Midbrain (tissue), 1 donor: ENCODE data around the gene FGFR4.

Experiments used
- DNase-seq: peaks from one replicate; lab custom pipeline; 2025; lab: John Stamatoyannopoulos, UW

Gene FGFR4

GRCh38 chr5:177085985-177086653, 596 bp upstream of the FGFR4 start:
- DNase-seq, result no peak

GRCh38 chr5:177087398-177088005, 787 bp downstream of the FGFR4 start:
- DNase-seq, result no peak

GRCh38 chr5:177089127-177089526, 2.4 kb downstream of the FGFR4 start:
- no peak for DNase-seq

GRCh38 chr5:177089825-177090641, 3.3 kb downstream of the FGFR4 start:
- no peak for DNase-seq

- DNase-seq, result no peak
Measured at GRCh38 chr5:177090813-177091212, 4.1 kb downstream of the FGFR4 start.

GRCh38 chr5:177091232-177091631, 4.5 kb downstream of the FGFR4 start:
- DNase-seq, result no peak

- no peak for DNase-seq
Measured at GRCh38 chr5:177092178-177093081, 5.7 kb downstream of the FGFR4 start.

GRCh38 chr5:177093082-177093712, 6.5 kb downstream of the FGFR4 start:
- DNase-seq, result no peak

- no peak for DNase-seq
Measured at GRCh38 chr5:177093803-177094202, 7.1 kb downstream of the FGFR4 start.

- DNase-seq, result no peak
Measured at GRCh38 chr5:177094224-177095087, 7.7 kb downstream of the FGFR4 start.

- no peak for DNase-seq
Measured at GRCh38 chr5:177095088-177095669, 8.5 kb downstream of the FGFR4 start.

- DNase-seq, result no peak
Measured at GRCh38 chr5:177096162-177097015, 9.7 kb downstream of the FGFR4 start.

GRCh38 chr5:177097016-177097985, 10.6 kb downstream of the FGFR4 start:
- DNase-seq, result no peak

- no peak for DNase-seq
Measured at GRCh38 chr5:177098120-177098469, 11.4 kb downstream of the FGFR4 start.

GRCh38 chr5:177098470-177099141, 11.9 kb downstream of the FGFR4 start:
- peak; percentile 9 for DNase-seq

GRCh38 chr5:177099422-177100093, 12.8 kb downstream of the FGFR4 start:
- no peak for DNase-seq

- no peak for DNase-seq
Measured at GRCh38 chr5:177100714-177101121, 14.0 kb downstream of the FGFR4 start.
